ENCODE measurements around the gene GK.

GK gene

GRCh38 chrX:30712214-30712613 is 59.0 kb downstream of the GK start:
- H3K4me3 ChIP-seq (ENCODE audit: low read depth, low read length), result no peak overlapping the region
- no peak for TF ChIP-seq CTCF (IDR thresholded peaks at IDR 0.05; ENCODE audit: low read depth, low read length)

DNA sequence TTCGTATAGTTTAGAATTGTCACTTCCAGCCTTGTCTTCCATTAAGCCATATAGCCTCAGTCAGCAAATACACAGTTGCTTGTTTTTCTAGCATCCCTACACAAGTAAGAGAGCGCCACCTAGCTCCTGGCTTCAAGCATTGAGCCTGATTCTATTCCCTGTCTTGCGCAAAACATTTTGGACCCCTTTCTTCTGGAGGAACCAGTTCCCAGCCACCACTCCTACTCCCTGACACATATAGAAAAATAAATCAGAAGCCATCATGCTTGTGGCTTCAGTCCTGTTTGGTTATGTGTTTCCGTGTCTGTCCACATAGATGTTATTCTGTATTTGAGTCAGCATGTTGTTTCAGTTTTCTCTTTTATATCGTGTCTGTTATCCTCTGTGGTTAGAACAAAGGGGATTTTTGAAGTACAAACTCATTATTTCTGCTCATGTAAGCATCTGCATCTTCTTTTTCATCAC is 59.9 kb downstream of the GK start:
- no peak overlapping the region for H3K4me3 ChIP-seq (ENCODE audit: low read depth, low read length)
- peak; percentile 52 for TF ChIP-seq CTCF (IDR thresholded peaks at IDR 0.05; ENCODE audit: low read depth, low read length)

DNA sequence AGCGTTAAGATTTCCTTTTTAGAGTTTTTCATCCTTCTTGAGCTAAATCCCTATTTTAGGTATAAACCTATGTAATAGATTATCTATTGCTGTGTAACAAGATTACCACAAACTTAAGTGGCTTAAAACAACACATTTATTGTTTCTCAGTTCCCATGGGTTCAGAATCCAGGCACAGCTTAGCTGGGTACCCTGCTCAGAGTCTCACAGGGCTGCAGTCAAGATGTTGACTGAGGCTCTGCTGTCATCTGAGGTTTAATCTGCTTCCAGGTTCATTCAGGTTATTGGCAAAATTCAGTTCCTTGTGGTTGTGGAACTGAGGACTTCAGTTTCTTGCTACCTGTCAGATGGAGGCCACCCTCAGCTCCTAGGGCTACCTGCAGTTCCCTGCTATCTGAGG is 60.9 kb downstream of the GK start:
- H3K4me3 ChIP-seq (ENCODE audit: low read depth, low read length), result no peak overlapping the region
- no peak for TF ChIP-seq CTCF (IDR thresholded peaks at IDR 0.05; ENCODE audit: low read depth, low read length)

GRCh38 chrX:30715976-30716375 is 62.8 kb downstream of the GK start:
- no peak for TF ChIP-seq CTCF (IDR thresholded peaks at IDR 0.05; ENCODE audit: low read depth, low read length)
- H3K4me3 ChIP-seq (ENCODE audit: low read depth, low read length), result no peak overlapping the region

GRCh38 chrX:30733852-30734660 is 80.8 kb downstream of the GK start:
- no peak overlapping the region for H3K4me3 ChIP-seq (ENCODE audit: low read depth, low read length)
- TF ChIP-seq CTCF (IDR thresholded peaks at IDR 0.05; ENCODE audit: low read depth, low read length), result no peak

DNA sequence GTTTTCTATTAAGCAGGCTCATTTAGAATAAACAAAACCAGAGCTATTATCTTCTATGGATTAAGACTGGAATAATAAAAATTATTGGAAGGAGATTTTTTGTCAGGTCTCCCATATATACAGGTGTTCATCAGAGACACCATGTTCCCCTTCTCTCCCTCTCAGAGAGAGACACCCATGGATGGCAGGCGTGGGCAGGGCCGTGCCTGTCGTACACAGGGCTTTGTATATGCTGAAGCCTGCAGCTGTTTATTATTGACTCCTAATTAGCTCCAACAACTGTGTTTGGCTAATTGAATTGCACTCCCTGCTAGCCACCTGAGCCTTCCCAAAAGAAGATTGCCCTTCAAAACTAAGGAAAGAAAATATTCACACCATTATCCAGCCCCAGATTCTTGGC is 81.6 kb downstream of the GK start:
- no peak for TF ChIP-seq CTCF (IDR thresholded peaks at IDR 0.05; ENCODE audit: low read depth, low read length)
- no peak overlapping the region for H3K4me3 ChIP-seq (ENCODE audit: low read depth, low read length)

DNA sequence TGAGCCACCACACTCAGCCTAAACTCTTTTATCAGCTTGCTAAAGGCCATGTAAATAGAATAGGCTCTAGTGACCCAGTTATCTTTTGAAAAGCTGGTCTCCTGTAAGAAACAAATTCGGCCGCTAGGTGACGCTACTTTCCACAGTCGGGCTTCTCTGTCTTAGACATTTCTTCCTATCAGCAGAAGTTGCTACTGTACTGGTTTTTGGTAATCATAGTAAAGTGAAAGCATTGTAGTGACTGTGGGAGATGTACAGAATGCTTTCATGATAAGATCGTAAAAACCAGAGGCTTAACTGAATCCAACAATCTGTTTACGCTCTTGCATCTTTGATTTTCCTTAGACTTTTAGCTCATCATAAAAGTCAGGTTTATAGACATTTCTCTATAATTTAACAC is 82.6 kb downstream of the GK start:
- TF ChIP-seq CTCF (IDR thresholded peaks at IDR 0.05; ENCODE audit: low read depth, low read length), result peak; percentile 68
- H3K4me3 ChIP-seq (ENCODE audit: low read depth, low read length), result no peak overlapping the region
